ENCODE results near the gene TARBP2.

DNA sequence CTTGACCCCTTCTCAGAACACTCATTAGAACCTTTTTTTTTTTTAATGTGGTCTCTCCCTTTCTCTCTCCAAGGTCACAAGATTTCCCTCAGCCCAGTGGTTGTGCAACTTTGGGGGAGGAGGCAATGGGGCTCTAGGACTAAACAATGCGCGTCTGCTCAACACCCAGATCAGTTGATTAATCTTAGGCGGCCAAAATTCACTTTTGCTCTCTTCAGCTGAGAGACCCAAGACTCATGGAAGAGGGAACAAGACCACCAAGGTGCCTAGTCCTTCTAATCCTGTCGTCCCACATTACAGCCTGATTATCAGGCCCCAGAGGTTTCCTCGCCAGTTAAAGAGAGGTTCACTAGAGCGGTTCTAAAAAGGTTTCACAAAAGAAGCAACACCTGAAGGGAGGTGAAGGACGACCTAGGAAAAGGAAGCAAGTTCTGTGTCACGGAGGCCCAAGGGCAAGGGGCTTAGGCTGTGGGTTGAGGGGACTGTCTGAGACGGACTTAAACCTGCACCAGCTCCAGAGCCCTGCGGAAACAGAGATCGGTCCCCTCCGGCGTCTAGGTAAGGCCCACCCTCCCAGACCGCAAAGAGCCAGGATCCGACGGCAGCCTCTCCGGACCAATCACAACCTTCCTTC lies 824 bp upstream of the TARBP2 start:
- TF ChIP-seq, protein P1, sequence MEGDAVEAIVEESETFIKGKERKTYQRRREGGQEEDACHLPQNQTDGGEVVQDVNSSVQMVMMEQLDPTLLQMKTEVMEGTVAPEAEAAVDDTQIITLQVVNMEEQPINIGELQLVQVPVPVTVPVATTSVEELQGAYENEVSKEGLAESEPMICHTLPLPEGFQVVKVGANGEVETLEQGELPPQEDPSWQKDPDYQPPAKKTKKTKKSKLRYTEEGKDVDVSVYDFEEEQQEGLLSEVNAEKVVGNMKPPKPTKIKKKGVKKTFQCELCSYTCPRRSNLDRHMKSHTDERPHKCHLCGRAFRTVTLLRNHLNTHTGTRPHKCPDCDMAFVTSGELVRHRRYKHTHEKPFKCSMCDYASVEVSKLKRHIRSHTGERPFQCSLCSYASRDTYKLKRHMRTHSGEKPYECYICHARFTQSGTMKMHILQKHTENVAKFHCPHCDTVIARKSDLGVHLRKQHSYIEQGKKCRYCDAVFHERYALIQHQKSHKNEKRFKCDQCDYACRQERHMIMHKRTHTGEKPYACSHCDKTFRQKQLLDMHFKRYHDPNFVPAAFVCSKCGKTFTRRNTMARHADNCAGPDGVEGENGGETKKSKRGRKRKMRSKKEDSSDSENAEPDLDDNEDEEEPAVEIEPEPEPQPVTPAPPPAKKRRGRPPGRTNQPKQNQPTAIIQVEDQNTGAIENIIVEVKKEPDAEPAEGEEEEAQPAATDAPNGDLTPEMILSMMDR (IDR thresholded peaks at IDR 0.05; ENCODE audit: low read depth, low read length, missing input control), result no peak
- TF ChIP-seq, protein P2, sequence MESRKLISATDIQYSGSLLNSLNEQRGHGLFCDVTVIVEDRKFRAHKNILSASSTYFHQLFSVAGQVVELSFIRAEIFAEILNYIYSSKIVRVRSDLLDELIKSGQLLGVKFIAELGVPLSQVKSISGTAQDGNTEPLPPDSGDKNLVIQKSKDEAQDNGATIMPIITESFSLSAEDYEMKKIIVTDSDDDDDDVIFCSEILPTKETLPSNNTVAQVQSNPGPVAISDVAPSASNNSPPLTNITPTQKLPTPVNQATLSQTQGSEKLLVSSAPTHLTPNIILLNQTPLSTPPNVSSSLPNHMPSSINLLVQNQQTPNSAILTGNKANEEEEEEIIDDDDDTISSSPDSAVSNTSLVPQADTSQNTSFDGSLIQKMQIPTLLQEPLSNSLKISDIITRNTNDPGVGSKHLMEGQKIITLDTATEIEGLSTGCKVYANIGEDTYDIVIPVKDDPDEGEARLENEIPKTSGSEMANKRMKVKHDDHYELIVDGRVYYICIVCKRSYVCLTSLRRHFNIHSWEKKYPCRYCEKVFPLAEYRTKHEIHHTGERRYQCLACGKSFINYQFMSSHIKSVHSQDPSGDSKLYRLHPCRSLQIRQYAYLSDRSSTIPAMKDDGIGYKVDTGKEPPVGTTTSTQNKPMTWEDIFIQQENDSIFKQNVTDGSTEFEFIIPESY (IDR thresholded peaks at IDR 0.05), result no peak
- no peak for TF ChIP-seq RAD21 (IDR thresholded peaks at IDR 0.05)
- no peak for TF ChIP-seq JUND (IDR thresholded peaks at IDR 0.05)
- TF ChIP-seq TAF1 (conservative IDR thresholded peaks at IDR 0.05), result peak; percentile 76

Measured in liver (tissue), 3 donors.